Hepatic stellate cell (primary cell): ENCODE results near the gene CPXM1.
"Not testable (repeated sequence)": the region's sequence is repeated elsewhere in the genome, so short reads cannot be mapped to it uniquely, and the experiment has no call there.

Source experiments
- DNase-seq: peaks from one replicate; pipeline ENCODE4 v3.0.0; 2011; ENCODE audit warnings: low spot score

CPXM1 gene

GRCh38 chr20:2800521-2801285 is at the start of gene CPXM1:
Gene CPXM1 (minus strand): TSS chr20:2800627. CDS start chr20:2800572, 55 bp downstream.
- no peak for DNase-seq

GRCh38 chr20:2849529-2849928 is 49.1 kb upstream of the CPXM1 start:
- DNase-seq: no peak

- no peak for DNase-seq
Observed at GRCh38 chr20:2847802-2848201, 47.4 kb upstream of the CPXM1 start.

DNA sequence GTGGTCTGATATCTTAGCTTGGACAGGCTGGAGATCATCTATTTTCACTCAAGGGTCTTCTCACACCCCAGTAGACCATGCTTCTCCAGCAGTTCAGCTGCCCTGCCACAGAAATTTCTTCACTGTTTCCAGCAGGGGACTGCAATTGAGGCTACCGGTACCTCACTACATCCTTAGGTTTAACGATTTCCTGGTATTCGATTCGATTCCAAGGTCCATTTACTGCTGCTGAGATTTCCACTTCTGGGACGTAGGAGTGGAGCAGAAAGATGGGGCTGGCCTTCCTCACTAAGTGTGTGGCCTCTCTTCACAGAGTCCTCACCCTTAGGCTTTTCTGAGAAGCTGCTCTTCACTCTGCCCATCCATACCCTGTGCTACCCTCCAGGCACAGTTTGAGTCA is 46.3 kb upstream of the CPXM1 start:
- no peak for DNase-seq

DNA sequence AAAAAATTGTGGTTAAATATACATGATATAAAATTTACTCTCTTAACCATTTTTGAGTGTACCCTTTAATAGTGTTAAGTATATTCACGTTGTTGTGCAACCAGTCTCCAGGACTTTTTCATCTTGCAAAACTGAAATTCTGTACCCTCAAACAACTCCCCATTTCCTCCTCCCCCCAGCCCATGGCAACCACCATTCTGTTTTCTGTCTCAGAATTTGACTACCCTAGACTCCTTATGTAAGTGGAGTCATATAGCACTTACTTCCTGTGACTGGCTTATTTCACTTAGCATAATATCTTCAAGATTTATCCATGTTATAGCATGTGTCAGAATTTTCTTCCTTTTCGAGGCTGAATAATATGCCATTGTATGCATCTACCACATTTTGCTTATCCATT is 45.2 kb upstream of the CPXM1 start:
- DNase-seq: no peak

DNA sequence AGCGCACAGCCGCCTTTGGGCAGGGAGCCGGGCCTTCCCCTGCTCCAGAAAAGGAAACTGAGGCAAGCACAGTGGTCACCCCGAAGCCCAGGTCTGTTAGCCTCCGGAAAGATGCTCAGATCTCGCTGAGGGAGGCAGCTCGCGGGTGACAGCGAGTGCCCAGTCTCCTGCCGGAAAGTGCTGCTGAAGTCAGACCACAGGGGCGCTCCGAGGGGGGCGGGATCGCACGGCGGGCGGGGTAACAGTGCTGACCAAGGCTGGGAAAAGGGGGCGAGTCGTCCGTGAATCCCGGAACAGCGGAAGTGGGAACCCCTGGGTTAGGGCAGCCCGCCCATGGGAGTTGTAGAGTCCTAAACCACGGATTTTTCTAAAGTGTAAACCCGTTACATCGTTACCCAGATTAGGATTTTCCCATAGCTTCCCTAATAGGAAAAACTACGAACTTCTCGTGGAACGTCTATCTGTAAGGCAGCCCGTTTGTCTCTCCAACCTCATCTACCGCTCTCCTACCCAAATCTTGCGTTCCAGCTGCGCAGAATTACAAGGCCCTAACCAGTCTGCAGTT is 40.6 kb upstream of the CPXM1 start:
- peak; percentile 81 for DNase-seq

DNA sequence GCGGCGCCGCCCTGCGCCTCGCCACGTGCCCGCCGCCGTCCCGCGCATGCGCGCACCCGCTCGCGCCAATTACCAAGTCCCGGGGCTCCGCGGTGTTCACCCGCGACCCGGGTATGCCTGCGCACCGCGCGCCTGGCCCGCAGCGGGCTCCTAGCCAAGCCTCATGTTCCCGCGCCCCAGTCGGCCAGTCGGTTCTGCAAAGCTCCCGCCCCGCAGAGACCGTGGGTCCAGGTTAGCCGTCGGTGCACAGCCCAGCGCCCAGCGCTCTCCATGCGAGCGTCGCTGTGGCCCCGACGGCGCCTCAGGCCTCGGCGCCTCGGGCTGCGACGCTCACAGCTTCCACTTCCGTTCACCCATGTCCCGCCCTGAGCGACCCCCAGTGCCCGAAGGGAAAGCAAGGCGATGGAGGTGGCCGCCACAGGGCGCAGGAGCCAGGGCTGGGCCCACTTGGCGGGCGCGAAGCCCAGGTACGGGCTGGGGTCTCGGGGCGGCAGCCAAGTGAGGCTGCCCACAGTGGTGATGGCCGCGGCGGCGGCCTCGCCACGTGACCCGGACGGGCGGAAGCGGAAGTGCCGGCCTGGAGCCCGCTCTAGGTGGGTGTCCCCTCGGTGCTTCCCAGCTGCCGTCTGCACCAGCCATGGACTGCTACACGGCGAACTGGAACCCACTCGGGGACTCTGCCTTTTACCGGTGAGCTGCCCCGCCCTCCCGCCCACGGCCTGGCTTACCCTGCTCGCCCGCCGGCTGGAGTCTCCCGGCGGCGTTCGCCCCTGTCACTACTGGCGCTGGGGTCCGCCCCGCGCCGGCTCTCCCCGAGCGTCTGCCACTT is 39.9 kb upstream of the CPXM1 start, which contains the start of the genes PCED1A and VPS16:
Gene PCED1A, minus strand, starts transcription at position 518 of the 829 bp plus-strand sequence. CDS start 743 bp downstream, outside the sequence.
Gene VPS16, plus strand, starts transcription at position 608 of the 829 bp plus-strand sequence. Its CDS starts 30 bp downstream, at position 638.
- DNase-seq: peak; percentile 97

DNA sequence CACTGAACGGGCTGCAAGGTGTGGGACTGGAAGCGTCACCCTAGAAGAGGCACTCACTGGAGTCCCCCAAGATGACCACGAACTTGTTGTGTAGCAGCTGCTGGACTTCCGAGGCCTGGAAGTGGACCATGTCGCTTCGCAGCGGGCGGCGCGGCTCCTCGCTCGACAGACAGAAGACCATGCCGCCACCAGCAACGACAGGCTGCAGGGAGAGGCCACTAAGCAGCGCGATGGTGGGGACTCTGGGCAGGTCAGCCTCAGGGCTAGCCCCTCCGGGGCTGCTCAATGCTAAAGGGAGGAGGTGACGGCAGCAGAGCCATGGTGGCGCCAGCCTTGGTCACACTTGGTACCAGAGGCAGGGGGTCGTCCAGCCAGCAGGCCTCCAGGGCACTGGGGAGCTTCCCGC is 39.3 kb upstream of the CPXM1 start:
- DNase-seq: no peak

DNA sequence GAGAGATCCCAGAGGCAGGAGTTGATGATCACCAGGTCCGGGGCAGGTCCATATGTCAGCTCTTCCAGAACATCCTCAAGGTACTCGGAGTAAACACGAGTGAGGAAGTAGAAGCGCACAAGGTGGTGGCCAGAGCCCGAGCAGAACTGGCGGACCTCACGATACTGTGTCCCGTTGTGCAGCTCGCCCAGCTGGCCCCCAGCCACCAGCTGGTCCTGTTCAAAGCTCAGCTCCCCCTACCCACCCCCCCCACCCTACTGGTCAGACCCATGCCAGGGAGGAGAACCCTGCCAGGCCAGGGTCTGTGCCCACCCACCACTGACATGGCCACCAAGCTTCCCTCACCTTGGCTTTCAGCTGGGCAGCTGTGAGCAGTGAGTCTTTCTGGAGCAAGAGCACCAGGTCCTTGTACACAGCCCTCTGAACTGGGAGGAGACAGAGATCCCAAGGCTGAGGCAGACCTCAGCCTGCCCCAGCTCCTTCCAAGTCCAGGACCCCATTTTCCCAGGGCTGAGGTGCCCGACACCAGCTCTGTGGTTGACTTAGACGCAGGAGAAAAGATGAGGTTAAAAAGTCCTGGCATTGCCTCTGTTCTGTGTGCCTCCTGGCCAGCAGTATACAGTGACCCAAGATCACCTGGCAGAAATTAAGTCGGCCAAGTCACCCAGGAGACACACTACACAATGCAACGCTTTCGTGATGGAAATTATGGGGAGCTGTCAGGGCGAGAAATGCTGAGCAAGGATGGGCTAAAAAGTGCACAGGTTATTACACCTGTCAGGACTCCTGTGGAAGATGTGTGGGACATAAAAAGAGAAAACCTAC is 38.6 kb upstream of the CPXM1 start:
- no peak for DNase-seq

GRCh38 chr20:2838170-2838797 is 37.9 kb upstream of the CPXM1 start:
- DNase-seq: no peak

GRCh38 chr20:2837221-2837960 is 37.0 kb upstream of the CPXM1 start:
- DNase-seq: no peak

GRCh38 chr20:2836035-2836434 is 35.6 kb upstream of the CPXM1 start:
- no peak for DNase-seq

DNA sequence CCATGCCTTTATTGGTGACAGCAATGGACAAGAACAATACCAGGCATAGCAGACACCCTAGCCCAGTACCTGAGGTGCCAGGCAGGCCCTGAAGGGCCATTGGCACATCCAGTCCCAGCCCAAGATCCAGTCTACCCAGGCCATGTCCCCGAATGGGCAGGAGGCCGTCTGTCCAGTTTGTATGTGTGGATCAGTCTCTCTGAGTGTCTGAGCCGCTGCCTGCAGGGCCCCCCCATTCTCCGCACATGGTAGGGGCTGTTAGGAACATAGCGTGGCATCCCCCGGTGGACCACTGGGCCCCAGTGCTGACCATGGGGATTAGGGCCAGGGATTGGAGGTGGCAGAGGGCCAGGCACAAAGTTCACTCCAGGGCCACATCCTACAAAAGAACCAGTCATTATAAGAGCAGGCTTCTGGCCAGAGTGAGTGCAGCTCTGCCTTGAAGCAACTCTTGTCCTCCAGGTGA is 34.9 kb upstream of the CPXM1 start:
- no peak for DNase-seq

- no peak for DNase-seq
Observed at GRCh38 chr20:2834401-2835110, 34.1 kb upstream of the CPXM1 start.

DNA sequence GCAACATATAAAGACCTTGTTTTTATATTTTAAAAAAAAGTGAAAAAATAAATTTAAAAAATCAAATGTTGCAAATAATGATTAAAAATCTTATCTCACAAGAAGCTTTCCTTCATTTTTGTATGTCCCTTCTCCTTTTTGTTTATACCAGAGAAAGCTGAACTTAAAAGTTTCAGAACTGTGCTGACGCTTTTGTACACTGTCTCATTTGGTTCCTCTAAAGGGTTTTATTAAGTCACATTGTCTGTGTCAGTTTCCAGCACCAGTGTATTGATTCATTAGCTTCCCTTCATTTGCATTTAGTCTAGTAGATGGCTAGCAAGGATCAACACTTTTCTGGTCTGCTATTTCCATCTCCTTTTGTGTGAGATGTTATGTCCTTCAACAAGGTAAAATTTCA is 33.3 kb upstream of the CPXM1 start:
- DNase-seq: no peak

DNA sequence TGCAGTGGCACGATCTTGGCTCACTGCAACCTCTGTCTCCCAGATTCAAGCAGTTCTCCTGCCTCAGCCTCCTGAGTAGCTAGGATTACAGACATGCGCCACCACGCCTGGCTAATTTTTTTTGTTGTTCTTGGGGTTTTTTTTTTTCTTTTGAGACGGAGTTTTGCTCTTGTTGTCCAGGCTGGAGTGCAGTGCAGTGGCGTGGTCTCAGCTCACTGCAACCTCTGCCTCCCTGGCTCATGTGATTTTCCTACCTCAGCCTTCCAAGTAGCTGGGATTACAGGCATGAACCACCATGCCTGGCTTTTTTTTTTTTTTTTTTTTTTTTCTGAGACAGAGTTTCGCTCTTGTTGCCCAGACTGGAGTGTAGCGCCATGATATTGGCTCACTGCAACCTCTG is 30.8 kb upstream of the CPXM1 start:
- not testable (repeated sequence) for DNase-seq

GRCh38 chr20:2829376-2829775 is 28.9 kb upstream of the CPXM1 start:
- no peak for DNase-seq

- no peak for DNase-seq
Observed at GRCh38 chr20:2826655-2827054, 26.2 kb upstream of the CPXM1 start.

DNA sequence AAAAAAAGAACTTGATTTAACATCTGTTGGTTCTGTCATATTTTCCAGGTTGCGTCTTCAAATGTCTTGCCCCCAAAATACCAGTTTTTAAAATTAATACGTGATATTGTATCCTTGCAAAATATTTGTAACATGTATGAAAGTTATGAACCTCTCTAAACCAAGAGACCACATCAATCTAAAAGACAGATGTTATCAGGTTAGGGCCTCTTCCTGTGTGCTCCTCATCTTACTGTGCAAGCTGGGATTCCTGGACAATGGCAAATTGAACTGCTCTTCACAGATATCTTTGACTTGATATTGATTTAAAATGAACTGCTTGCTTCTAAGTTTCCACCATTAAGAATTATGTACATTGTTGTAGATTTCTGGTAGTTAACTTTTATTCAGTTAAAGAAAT is 25.3 kb upstream of the CPXM1 start:
- no peak for DNase-seq

GRCh38 chr20:2822073-2822472 is 21.6 kb upstream of the CPXM1 start:
- no peak for DNase-seq
